PC-3 (cell line): ENCODE measurements around the gene TRIM45. TPM values are rescaled to one million over a fixed set of nuclear protein-coding genes. Genes with fewer than 3 reads are reported as not detected.
"Not testable (repeated sequence)": the region's sequence is repeated elsewhere in the genome, so short reads cannot be mapped to it uniquely, and the experiment has no call there.

ENCODE experiments used
- ATAC-seq: fragments of 200-7000 bp; cut with Tn5 transposase; 2 replicates; pipeline ENCODE4 v1.9.1; 2020; ENCODE audit warnings: mild to moderate bottlenecking, moderate library complexity
- BruUV-seq: library from RNA; stranded (reverse); fragments of 400-500 nt; replicated peaks from 2 replicates; lab custom pipeline; 2021; lab: Mats Ljungman, UMichigan
- CTCF ChIA-PET: fragments of 300-600 bp; sonication (Branson Sonifier 250); formaldehyde crosslinking; loops from one replicate; lab custom pipeline; 2022; ENCODE audit warnings: antibody characterized with exemption; lab: Charles Lee
- POLR2A ChIA-PET: fragments of 300-600 bp; sonication (Branson Sonifier 250); formaldehyde crosslinking; loops from one replicate; lab custom pipeline; 2022; ENCODE audit warnings: antibody characterized with exemption; ENCODE audit not compliant: unreplicated experiment; lab: Charles Lee
- DNase-seq: peaks from one replicate; pipeline ENCODE4 v3.0.0-alpha.2; 2015
- H2AFZ ChIP-seq: fragments of 300-600 bp; sonication (generic); 2 replicates; pipeline ENCODE4 v1.6.0; 2016; ENCODE audit warnings: antibody characterized with exemption, low read length
- H3F3A ChIP-seq: fragments of 300-600 bp; sonication (generic); one replicate; pipeline ENCODE4 v1.6.0; 2017; ENCODE audit warnings: antibody characterized with exemption, low read length, control low read depth, mild to moderate bottlenecking; ENCODE audit not compliant: unreplicated experiment
- H3K27ac ChIP-seq: fragments of 300-600 bp; sonication (generic); 2 replicates; pipeline ENCODE4 v1.5.1; 2016; ENCODE audit warnings: mild to moderate bottlenecking, low read length
- H3K27me3 ChIP-seq: fragments of 300-600 bp; sonication (generic); 2 replicates; pipeline ENCODE4 v1.6.1; 2016; ENCODE audit warnings: low read length, mixed read lengths
- H3K36me3 ChIP-seq: fragments of 300-600 bp; sonication (generic); 2 replicates; pipeline ENCODE4 v1.6.1; 2016; ENCODE audit warnings: low read depth, mixed run types, low read length, mixed read lengths
- H3K4me1 ChIP-seq: fragments of 300-600 bp; sonication (generic); 2 replicates; pipeline ENCODE4 v1.5.1; 2016; ENCODE audit warnings: low read length; ENCODE audit not compliant: insufficient read depth
- H3K4me2 ChIP-seq: fragments of 300-600 bp; sonication (generic); 2 replicates; pipeline ENCODE4 v1.6.0; 2016; ENCODE audit warnings: low read length
- H3K4me3 ChIP-seq: fragments of 300-600 bp; sonication (generic); 2 replicates; pipeline ENCODE4 v1.5.1; 2016; ENCODE audit warnings: mild to moderate bottlenecking, low read length, mixed read lengths
- H3K79me2 ChIP-seq: fragments of 300-600 bp; sonication (generic); 2 replicates; pipeline ENCODE4 v1.6.1; 2017; ENCODE audit warnings: low read length, mixed read lengths
- H3K9ac ChIP-seq: fragments of 300-600 bp; sonication (generic); 2 replicates; pipeline ENCODE4 v1.6.0; 2016; ENCODE audit warnings: mild to moderate bottlenecking, low read length
- H3K9me2 ChIP-seq: fragments of 300-600 bp; sonication (generic); replicated peaks from 2 replicates; pipeline ENCODE4 v1.6.1; 2016; ENCODE audit warnings: mixed run types, low read length, mixed read lengths
- H3K9me3 ChIP-seq: fragments of 300-600 bp; sonication (generic); 2 replicates; pipeline ENCODE4 v1.6.1; 2016; ENCODE audit warnings: low read length, mixed read lengths
- H4K20me1 ChIP-seq: fragments of 300-600 bp; sonication (generic); 2 replicates; pipeline ENCODE4 v1.6.1; 2016; ENCODE audit warnings: low read length, mixed read lengths
- EZH2 ChIP-seq: fragments of 300-600 bp; sonication (generic); IDR thresholded peaks from one replicate; pipeline ENCODE4 v1.6.1; 2017; ENCODE audit warnings: antibody characterized with exemption, mild to moderate bottlenecking, low read length; ENCODE audit not compliant: unreplicated experiment
- EZH2phosphoT487 ChIP-seq: fragments of 300-600 bp; sonication (generic); IDR thresholded peaks from 2 replicates; pipeline ENCODE4 v1.6.1; 2018; ENCODE audit warnings: mild to moderate bottlenecking, antibody characterized with exemption, low read length, borderline replicate concordance
- intact Hi-C: fragments of 100-400 bp; cut with micrococcal nuclease; formaldehyde crosslinking; loops from 2 replicates; pipeline ENCODE4 v1.9.0; 2023
- total RNA-seq: library from RNA; depleted of rRNA; stranded (reverse); fragments of >200 nt; gene quantifications from 2 replicates; pipeline ENCODE4 v1.2.3, GENCODE V29; 2014
- TF ChIP-seq, protein P1 (sequence below): fragments of 300-600 bp; sonication (generic); conservative IDR thresholded peaks from 2 replicates; pipeline ENCODE4 v1.5.1; 2017; ENCODE audit warnings: antibody characterized with exemption, low read depth, mild to moderate bottlenecking, low read length

TRIM45 gene
- total RNA-seq, 1 experiment from 2014 or later: 4.3 TPM

DNA sequence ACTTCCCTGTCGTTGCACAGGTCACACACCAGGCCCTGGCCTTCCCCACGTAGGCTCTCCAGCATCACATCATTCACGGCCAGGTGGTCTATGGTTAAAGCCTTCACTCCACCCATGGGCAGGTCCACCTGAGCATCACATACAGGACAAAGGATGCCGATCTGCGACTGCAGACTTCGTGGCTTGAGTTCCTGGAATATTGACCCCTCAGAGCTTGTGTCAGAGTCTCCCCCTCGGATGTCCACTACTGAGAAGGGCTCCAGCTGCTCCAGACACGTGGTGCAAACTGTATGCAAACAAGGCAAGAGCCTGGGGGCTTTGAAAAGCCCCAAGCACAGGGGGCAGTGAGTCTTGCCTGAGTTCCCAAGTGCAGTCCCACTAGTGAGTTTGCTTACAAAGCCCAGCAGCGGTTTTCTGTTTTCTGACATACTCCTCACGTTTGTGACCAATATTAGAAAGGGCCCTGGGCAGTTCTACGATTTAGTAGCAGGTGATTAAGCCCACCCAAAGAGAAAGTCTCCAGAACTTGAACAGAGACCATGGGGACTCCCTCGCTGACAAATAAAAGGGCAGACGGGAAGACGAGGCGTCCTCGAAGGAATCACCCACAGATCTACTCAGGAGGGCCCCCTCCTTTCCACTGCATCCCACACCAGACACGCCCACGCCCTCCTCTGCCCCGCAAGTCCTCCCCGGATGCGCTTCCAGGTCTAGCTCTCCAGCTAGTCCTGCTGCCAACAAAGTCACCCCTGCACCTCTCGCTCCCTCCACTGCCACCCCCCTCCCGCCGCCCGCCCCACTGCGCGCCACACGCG, 568 bp downstream of the TRIM45 start:
- Histone ChIP-seq H3K4me2 (peak overlapping the region; percentile 99), H3K36me3 (no peaks in the 10 kb centered on the region), H3K9me3 (no peaks in the 10 kb centered on the region), H3K27me3 (no peaks in the 10 kb centered on the region), H3K79me2 (no peaks in the 10 kb centered on the region), H3K9me2 (no peaks in the 10 kb centered on the region), H3K27ac (peak overlapping the region; percentile 58; the same call in 1 of the 2 replicates), H2AFZ (peak overlapping the region; percentile 82), H3K4me3 (peak overlapping the region; percentile 71), H3F3A (no peaks in the 10 kb centered on the region), H3K9ac (peak overlapping the region; percentile 82), H3K4me1 (peaks cover 15% of the 10 kb centered on the region), H4K20me1 (no peaks in the 10 kb centered on the region)
- CTCF ChIA-PET: interaction anchor here (2.1 kb wide), 1 partner anchor 164 kb away, joined by 13 read pairs; no protein-coding TSS in a partner anchor
- BruUV-seq: TSS peak; percentile 69
- intact Hi-C loops: loop anchor here (1.0 to 2.0 kb wide), 4 partner anchors 26 to 163 kb away; partner anchors contain the start of gene TTF2
- ATAC-seq: peak; percentile 45
- no peak for DNase-seq
- no peak for TF ChIP-seq EZH2
- no peak for TF ChIP-seq EZH2phosphoT487
- TF ChIP-seq, protein P1, sequence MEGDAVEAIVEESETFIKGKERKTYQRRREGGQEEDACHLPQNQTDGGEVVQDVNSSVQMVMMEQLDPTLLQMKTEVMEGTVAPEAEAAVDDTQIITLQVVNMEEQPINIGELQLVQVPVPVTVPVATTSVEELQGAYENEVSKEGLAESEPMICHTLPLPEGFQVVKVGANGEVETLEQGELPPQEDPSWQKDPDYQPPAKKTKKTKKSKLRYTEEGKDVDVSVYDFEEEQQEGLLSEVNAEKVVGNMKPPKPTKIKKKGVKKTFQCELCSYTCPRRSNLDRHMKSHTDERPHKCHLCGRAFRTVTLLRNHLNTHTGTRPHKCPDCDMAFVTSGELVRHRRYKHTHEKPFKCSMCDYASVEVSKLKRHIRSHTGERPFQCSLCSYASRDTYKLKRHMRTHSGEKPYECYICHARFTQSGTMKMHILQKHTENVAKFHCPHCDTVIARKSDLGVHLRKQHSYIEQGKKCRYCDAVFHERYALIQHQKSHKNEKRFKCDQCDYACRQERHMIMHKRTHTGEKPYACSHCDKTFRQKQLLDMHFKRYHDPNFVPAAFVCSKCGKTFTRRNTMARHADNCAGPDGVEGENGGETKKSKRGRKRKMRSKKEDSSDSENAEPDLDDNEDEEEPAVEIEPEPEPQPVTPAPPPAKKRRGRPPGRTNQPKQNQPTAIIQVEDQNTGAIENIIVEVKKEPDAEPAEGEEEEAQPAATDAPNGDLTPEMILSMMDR: no peak
- POLR2A ChIA-PET: no interaction called here

DNA sequence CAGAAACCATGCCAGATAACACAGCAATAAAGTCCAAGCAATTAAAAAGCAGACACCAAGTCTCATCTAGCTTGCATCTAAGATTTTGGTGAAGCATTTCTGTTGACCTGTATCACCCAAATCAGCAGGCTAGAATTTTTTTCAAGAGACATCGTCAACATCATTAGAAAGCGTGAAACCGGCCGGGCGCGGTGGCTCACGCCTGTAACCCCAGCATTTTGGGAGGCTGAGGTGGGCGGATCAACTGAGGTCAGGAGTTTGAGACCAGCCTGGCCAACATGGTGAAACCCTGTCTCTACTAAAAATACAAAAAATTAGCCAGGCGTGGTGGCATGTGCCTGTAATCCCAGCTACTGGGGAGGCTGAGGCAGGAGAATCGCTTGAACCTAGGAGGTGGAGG, 2.4 kb downstream of the TRIM45 start:
- H3K9me2 ChIP-seq, H3K4me3 ChIP-seq, intact Hi-C loops, H2AFZ ChIP-seq, H3K79me2 ChIP-seq, H3K27me3 ChIP-seq, BruUV-seq, H4K20me1 ChIP-seq, H3K4me2 ChIP-seq, H3K27ac ChIP-seq, POLR2A ChIA-PET, H3F3A ChIP-seq, CTCF ChIA-PET, H3K36me3 ChIP-seq, ATAC-seq, DNase-seq, H3K9me3 ChIP-seq, H3K9ac ChIP-seq: not testable (repeated sequence)
- peaks cover 15% of the 10 kb centered on the region for H3K4me1 ChIP-seq

DNA sequence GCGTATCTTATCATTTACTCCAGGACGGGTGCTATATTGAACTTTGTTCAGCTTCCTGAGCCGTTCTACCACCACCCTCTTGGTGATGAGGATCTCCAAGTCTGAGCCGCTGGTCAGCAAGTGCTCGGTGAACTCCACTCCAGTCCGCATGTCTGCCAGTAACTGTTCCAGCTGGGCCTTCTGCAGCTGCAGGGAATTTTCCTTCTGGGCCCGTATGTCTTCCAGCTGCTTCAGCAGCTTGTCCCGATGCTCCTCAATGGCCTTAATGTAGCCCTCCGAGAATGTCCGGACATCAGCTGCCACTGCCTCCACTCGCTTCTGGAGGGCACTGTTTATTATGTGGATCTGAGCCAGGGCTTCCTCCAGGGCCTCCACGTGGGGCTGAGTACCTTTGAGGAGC, 3.4 kb downstream of the TRIM45 start:
- Histone ChIP-seq H4K20me1 (no peaks in the 10 kb centered on the region), H3K4me3 (no peak overlapping the region), H3K79me2 (no peaks in the 10 kb centered on the region), H3K27me3 (no peaks in the 10 kb centered on the region), H2AFZ (no peak overlapping the region), H3K9ac (no peak overlapping the region), H3K4me1 (peaks cover 15% of the 10 kb centered on the region), H3K9me2 (no peaks in the 10 kb centered on the region), H3K9me3 (no peaks in the 10 kb centered on the region), H3K27ac (no peak overlapping the region), H3F3A (no peaks in the 10 kb centered on the region), H3K36me3 (no peaks in the 10 kb centered on the region; the same call in 1 of the 2 replicates), H3K4me2 (no peak overlapping the region)
- POLR2A ChIA-PET: no interaction called here
- ATAC-seq (no peak), DNase-seq (no peak)
- CTCF ChIA-PET: no interaction called here
- BruUV-seq: no TSS peak
- intact Hi-C loops: no loop called here
- TF ChIP-seq EZH2phosphoT487 (no peak), EZH2 (no peak)
- TF ChIP-seq, protein P1: no peak
